ENCODE results near the gene TMEM14A.

DNA sequence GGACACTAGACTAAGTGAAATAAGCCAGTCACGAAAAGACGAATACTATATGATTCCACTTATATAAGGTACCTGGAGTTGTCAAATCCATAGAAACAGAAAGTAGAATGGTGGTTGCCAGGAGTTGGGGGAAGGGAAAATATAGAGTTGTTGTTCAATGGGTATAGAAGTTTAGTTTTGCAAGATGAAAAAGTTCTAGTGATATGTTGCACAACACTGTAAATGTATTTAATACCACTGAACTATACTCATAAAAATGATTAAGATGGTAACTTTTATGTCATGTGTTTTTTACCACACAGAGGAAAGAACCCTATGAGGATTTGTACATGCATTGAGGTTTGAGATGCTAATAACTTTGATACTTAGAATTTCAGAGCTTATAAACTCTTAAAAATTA, 48.1 kb upstream of the TMEM14A start:
- no peak for TF ChIP-seq POLR2AphosphoS5 (IDR thresholded peaks at IDR 0.05; ENCODE audit: low read depth)
- TF ChIP-seq, protein P1, sequence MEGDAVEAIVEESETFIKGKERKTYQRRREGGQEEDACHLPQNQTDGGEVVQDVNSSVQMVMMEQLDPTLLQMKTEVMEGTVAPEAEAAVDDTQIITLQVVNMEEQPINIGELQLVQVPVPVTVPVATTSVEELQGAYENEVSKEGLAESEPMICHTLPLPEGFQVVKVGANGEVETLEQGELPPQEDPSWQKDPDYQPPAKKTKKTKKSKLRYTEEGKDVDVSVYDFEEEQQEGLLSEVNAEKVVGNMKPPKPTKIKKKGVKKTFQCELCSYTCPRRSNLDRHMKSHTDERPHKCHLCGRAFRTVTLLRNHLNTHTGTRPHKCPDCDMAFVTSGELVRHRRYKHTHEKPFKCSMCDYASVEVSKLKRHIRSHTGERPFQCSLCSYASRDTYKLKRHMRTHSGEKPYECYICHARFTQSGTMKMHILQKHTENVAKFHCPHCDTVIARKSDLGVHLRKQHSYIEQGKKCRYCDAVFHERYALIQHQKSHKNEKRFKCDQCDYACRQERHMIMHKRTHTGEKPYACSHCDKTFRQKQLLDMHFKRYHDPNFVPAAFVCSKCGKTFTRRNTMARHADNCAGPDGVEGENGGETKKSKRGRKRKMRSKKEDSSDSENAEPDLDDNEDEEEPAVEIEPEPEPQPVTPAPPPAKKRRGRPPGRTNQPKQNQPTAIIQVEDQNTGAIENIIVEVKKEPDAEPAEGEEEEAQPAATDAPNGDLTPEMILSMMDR (IDR thresholded peaks at IDR 0.05; ENCODE audit: insufficient read depth, low read length), result no peak

Data from HL-60 (cell line).